Activated B cell treated with CpG ODN at 0.5 μM for 24 hours (primary cell): ENCODE results near the gene TUBA4A. TPM values are rescaled to one million over a fixed set of nuclear protein-coding genes. Genes with fewer than 3 reads are reported as not detected.
A peak's percentile ranks its signal among the peaks of the same experiment; 100 is the strongest.

Source experiments
- ATAC-seq: fragments of 200-7000 bp; cut with Tn5 transposase; one replicate; pipeline ENCODE4 v1.10.0; 2021; ENCODE audit warnings: low read depth, mild to moderate bottlenecking, moderate library complexity
- CTCF ChIA-PET: fragments of 350-600 bp; sonication (Branson Sonifier 250); formaldehyde crosslinking; loops from one replicate; lab custom pipeline; 2021; ENCODE audit warnings: antibody characterized with exemption; lab: Charles Lee
- POLR2A ChIA-PET: fragments of 350-600 bp; sonication (Branson Sonifier 250); formaldehyde crosslinking; loops from one replicate; lab custom pipeline; 2021; ENCODE audit warnings: antibody characterized with exemption; lab: Charles Lee
- DNase-seq: peaks from one replicate; pipeline ENCODE4 v3.0.0; 2022
- H3K27ac Mint-ChIP-seq: one replicate; pipeline ENCODE4 v1.8.0; 2020; ENCODE audit warnings: mixed read lengths
- H3K27me3 Mint-ChIP-seq: one replicate; pipeline ENCODE4 v1.8.0; 2021; ENCODE audit warnings: mixed read lengths
- H3K36me3 Mint-ChIP-seq: one replicate; pipeline ENCODE4 v1.8.0; 2021; ENCODE audit warnings: low read depth, mixed read lengths
- H3K4me1 Mint-ChIP-seq: one replicate; pipeline ENCODE4 v1.8.0; 2021; ENCODE audit warnings: mixed read lengths
- H3K4me3 Mint-ChIP-seq: one replicate; pipeline ENCODE4 v1.8.0; 2020; ENCODE audit warnings: mild to moderate bottlenecking, mixed read lengths
- H3K9me3 Mint-ChIP-seq: one replicate; pipeline ENCODE4 v1.8.0; 2020; ENCODE audit warnings: mixed read lengths
- CTCF ChIP-seq: fragments of 200-600 bp; IDR thresholded peaks from one replicate; pipeline ENCODE4 v1.8.0; 2022; ENCODE audit warnings: antibody characterized with exemption, mild to moderate bottlenecking
- intact Hi-C: fragments of 100-400 bp; cut with micrococcal nuclease; formaldehyde crosslinking; loops from one replicate; pipeline ENCODE4 v1.15.1; 2024
- total RNA-seq: library from RNA; stranded (reverse); gene quantifications from 2 replicates; pipeline ENCODE4 v1.2.3, GENCODE V29; 2022

TUBA4A gene
- total RNA-seq, 1 donor from 2014 or later, result 184 TPM

- DNase-seq (no peak), ATAC-seq (no peak)
- peak overlapping the region; percentile 50 for H3K27ac Mint-ChIP-seq
- H3K4me3 Mint-ChIP-seq, result peak overlapping the region; percentile 63
- H3K27me3 Mint-ChIP-seq, result no peaks in the 10 kb centered on the region
- intact Hi-C loops, result no loop called here
- no peaks in the 10 kb centered on the region for H3K9me3 Mint-ChIP-seq
- no peak for TF ChIP-seq CTCF
- H3K4me1 Mint-ChIP-seq, result peaks cover 37% of the 10 kb centered on the region
- ChIA-PET CTCF (interaction anchor here (3.9 kb wide), 1 partner anchor 52 kb away, joined by 27 read pairs; no protein-coding TSS in a partner anchor), POLR2A (interaction anchor here (0.6 to 12.0 kb wide), 3 partner anchors 11 to 969 kb away, joined by 3 to 287 read pairs (median 91); partner anchors contain the start of genes ANKZF1, ATG9A, TUBA4A and TUBA4B)
- H3K36me3 Mint-ChIP-seq, result peaks cover 10% of the 10 kb centered on the region
Observed at GRCh38 chr2:219243291-219243761, 10.4 kb downstream of the TUBA4A start.

- H3K27ac Mint-ChIP-seq, result no peak overlapping the region
Observed at GRCh38 chr2:219234331-219234730, 19.4 kb downstream of the TUBA4A start.

GRCh38 chr2:219230059-219230540 lies 23.6 kb downstream of the TUBA4A start:
- peak overlapping the region; percentile 95 for H3K27ac Mint-ChIP-seq
- peak overlapping the region; percentile 96 for H3K4me3 Mint-ChIP-seq
- no peaks in the 10 kb centered on the region for H3K9me3 Mint-ChIP-seq
- H3K36me3 Mint-ChIP-seq, result peaks cover 58% of the 10 kb centered on the region
- POLR2A ChIA-PET, result interaction anchor here (0.9 to 7.8 kb wide), 13 partner anchors 9 to 1001 kb away, joined by 3 to 287 read pairs (median 10); partner anchors contain the start of genes ABCB6, CNPPD1, DNAJB2 and GLB1L
- TF ChIP-seq CTCF, result no peak
- no peaks in the 10 kb centered on the region for H3K27me3 Mint-ChIP-seq
- ATAC-seq (no peak), DNase-seq (peak; percentile 36)
- intact Hi-C loops, result no loop called here
- CTCF ChIA-PET, result interaction anchor here (1.2 to 2.4 kb wide), 7 partner anchors 15 to 68 kb away, joined by 3 to 19 read pairs (median 4); partner anchors contain the start of genes GLB1L, STK16 and TUBA4A
- peaks cover 43% of the 10 kb centered on the region for H3K4me1 Mint-ChIP-seq

More at GRCh38 chr2:219234331-219234730, 19.4 kb downstream of the TUBA4A start:
- ChIA-PET CTCF (no interaction called here), POLR2A (interaction anchor here (0.6 to 2.2 kb wide), 4 partner anchors 11 to 56 kb away, joined by 3 to 10 read pairs (median 4); partner anchors contain the start of genes GLB1L, STK16 and TUBA4B)
- H3K4me1 Mint-ChIP-seq, result peaks cover 22% of the 10 kb centered on the region
- no peaks in the 10 kb centered on the region for H3K9me3 Mint-ChIP-seq
- no peaks in the 10 kb centered on the region for H3K27me3 Mint-ChIP-seq
- peaks cover 77% of the 10 kb centered on the region for H3K36me3 Mint-ChIP-seq
- no peak for ATAC-seq
- H3K4me3 Mint-ChIP-seq, result no peak overlapping the region
- TF ChIP-seq CTCF, result no peak
- intact Hi-C loops, result no loop called here
- DNase-seq, result no peak

GRCh38 chr2:219229305-219230058 lies 24.2 kb downstream of the TUBA4A start, which contains the start of the genes ANKZF1 and ATG9A:
ANKZF1 (plus strand) TSS chr2:219229806; CDS start chr2:219230258, 452 bp downstream.
ATG9A (minus strand) TSS chr2:219229636; CDS start chr2:219228024, 1,612 bp downstream.
- ChIA-PET POLR2A (interaction anchor here (0.7 to 7.8 kb wide), 14 partner anchors 10 to 1000 kb away, joined by 3 to 287 read pairs (median 10); partner anchors contain the start of genes ABCB6, CNPPD1, DNAJB2 and DNPEP), CTCF (interaction anchor here (0.7 to 2.4 kb wide), 9 partner anchors 15 to 68 kb away, joined by 3 to 19 read pairs (median 4); partner anchors contain the start of genes CNPPD1, DNAJB2, GLB1L and STK16)
- H3K27ac Mint-ChIP-seq, result peak within 1 kb of the TSS; percentile 95
- no peaks in the 10 kb centered on the region for H3K9me3 Mint-ChIP-seq
- H3K4me3 Mint-ChIP-seq, result peak within 1 kb of the TSS; percentile 96
- peak; percentile 90 for DNase-seq
- intact Hi-C loops, result loop anchor here (1.0 kb wide), 10 partner anchors 11 to 159 kb away; partner anchors contain the start of genes ABCB6, DNAJB2, GLB1L and NHEJ1
- no peaks in the 10 kb centered on the region for H3K27me3 Mint-ChIP-seq
- TF ChIP-seq CTCF, result no peak
- peaks cover 58% of the 10 kb centered on the region for H3K36me3 Mint-ChIP-seq
- H3K4me1 Mint-ChIP-seq, result peaks cover 43% of the 10 kb centered on the region
- ATAC-seq, result peak; percentile 97
